Measurements from ENCODE around the gene ALDH1A2.
"Not testable (repeated sequence)": the region's sequence is repeated elsewhere in the genome, so short reads cannot be mapped to it uniquely, and the experiment has no call there.

Gene ALDH1A2

DNA sequence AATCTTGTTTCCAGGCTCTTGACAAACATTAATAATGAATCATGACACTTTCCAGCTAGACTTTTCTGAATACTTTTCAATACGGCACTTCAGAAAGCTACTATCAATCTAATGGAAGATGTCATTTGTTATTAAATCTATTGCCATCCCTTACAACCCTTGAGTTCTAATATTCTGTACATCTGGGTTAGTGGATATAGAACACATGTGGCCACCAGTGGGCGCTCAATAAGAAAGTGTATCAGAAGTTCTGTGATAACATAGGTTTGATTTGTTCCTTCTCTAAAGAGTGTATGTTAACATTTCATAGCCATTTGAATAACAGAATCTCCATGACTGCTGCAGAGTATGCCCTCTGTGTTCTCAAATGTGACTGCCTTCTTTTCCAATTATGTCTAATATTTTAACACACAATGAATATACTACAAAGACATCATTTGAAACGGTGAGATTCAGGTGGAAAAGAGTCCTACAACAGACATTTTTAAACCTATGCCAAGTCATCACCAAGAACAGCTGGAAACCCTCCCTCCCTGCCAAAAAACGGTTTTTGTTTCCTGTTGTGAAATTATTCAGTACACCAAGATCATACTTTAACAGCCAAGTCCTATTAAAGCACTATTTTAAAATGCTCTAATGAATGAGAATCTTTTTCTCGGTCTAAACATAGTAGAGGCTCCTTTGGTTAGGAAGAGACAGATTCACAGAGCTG, 22.2 kb downstream of the ALDH1A2 start:
- in situ Hi-C loops (cut with MboI; ENCODE audit: low sequenced_read_pairs), result no loop called here

DNA sequence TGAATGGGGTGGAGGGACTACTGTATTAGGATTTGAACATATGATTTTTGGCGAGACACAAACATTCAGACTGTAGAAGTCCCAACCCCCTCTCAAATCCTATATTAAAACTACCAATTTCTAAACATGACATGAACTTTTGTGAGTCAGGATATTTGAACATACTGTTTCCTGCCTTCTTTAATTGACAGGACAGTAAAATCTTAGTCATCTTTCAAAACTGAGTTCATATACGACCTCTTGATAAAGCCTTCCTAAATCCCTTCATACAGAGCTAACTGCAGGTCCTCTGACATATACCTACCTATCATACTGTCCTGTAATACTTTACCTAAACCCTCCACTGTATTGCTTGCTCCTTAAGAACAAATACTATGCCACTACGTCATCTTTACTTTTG, 23.5 kb downstream of the ALDH1A2 start:
- in situ Hi-C loops (cut with MboI; ENCODE audit: low sequenced_read_pairs), result no loop called here

DNA sequence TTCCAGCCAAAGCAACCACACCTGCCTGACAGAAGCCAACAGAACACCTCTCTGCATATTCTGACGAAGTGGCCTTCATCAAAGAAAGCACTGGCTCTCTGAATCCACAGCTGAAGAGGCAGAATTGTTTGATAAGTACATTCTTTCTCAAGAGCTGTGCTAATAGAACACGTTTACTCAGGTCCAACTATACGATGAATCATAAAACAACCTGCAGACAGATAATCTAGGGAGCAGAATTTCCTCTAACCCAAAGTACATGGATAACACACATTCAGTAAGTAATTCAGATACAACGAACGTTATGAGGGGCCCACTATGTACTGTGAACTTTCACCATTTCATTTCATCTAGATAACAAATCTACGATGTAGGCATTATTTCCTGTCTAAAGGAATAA, 25.4 kb downstream of the ALDH1A2 start:
- in situ Hi-C loops (cut with MboI; ENCODE audit: low sequenced_read_pairs), result no loop called here

DNA sequence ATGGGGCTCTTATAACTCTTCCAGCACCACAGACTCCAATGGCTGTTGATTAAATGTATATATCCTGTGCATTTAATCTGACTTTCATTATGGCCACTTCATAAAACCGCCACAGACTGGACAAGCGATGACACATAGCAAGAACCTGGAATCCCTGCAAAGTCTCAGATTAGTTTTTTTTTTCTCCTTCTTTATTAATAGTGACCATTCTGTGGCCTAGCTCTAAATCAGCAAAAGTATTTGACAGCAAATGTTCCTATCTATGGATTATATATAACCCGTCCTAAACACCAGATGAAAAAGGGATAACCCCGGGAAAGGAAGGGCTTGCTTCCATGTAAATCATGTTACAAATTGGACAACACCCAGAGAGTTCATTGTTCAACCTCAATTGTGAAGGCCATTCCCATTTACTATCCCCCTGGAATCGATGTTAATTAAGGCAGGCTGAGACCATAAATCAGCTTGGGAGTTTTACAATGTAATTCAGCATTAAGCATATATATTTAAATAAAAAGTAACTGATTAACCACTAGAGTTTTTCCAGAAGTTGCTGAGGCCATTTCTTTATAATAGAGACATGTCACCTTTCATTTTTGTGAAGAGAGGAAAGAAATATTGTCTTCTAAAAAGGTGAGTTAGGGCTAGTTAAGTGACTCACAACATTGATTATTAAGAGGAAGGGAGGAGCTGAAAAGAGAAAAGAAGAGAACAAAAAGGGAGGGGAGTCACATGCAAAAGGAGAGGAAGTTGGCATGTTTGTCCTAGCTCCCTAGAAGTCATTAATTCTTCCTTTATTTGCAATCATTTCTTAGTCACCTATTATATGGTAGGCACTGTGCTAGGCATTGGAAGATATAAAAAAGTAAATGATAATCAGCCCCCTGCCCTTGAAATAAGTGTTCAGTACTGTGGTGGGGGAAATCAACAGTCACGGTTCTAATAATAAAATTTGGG, 26.2 kb downstream of the ALDH1A2 start:
- in situ Hi-C loops (cut with MboI; ENCODE audit: low sequenced_read_pairs), result no loop called here

GRCh38 chr15:58038426-58039078, 27.0 kb downstream of the ALDH1A2 start:
- in situ Hi-C loops (cut with MboI; ENCODE audit: low sequenced_read_pairs), result no loop called here

GRCh38 chr15:58037723-58038301, 27.7 kb downstream of the ALDH1A2 start:
- in situ Hi-C loops (cut with MboI; ENCODE audit: low sequenced_read_pairs), result no loop called here

- in situ Hi-C loops (cut with MboI; ENCODE audit: low sequenced_read_pairs), result no loop called here
Measured at GRCh38 chr15:58036579-58036978, 28.9 kb downstream of the ALDH1A2 start.

GRCh38 chr15:58028392-58028791, 37.1 kb downstream of the ALDH1A2 start:
- in situ Hi-C loops (cut with MboI; ENCODE audit: low sequenced_read_pairs), result not testable (repeated sequence)

- in situ Hi-C loops (cut with MboI; ENCODE audit: low sequenced_read_pairs), result no loop called here
Measured at GRCh38 chr15:58026552-58026951, 39.0 kb downstream of the ALDH1A2 start.

DNA sequence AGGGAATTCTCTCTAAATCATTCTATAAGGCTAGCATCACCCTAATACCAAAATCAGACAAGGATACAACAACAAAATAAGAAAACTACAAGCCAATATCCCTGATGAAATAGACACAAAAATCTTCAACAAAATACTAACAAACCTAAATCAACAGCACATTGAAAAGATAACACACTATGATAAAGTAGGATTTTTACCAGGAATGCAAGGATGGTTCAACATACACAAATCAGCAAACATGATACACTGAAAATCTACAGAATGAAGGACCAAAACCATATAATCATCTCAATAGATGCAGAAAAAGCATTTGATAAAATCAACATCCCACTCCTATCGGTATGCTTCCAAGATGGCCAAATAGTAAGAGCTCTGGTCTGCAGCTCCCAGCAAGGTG, 39.5 kb downstream of the ALDH1A2 start:
- in situ Hi-C loops (cut with MboI; ENCODE audit: low sequenced_read_pairs), result no loop called here

DNA sequence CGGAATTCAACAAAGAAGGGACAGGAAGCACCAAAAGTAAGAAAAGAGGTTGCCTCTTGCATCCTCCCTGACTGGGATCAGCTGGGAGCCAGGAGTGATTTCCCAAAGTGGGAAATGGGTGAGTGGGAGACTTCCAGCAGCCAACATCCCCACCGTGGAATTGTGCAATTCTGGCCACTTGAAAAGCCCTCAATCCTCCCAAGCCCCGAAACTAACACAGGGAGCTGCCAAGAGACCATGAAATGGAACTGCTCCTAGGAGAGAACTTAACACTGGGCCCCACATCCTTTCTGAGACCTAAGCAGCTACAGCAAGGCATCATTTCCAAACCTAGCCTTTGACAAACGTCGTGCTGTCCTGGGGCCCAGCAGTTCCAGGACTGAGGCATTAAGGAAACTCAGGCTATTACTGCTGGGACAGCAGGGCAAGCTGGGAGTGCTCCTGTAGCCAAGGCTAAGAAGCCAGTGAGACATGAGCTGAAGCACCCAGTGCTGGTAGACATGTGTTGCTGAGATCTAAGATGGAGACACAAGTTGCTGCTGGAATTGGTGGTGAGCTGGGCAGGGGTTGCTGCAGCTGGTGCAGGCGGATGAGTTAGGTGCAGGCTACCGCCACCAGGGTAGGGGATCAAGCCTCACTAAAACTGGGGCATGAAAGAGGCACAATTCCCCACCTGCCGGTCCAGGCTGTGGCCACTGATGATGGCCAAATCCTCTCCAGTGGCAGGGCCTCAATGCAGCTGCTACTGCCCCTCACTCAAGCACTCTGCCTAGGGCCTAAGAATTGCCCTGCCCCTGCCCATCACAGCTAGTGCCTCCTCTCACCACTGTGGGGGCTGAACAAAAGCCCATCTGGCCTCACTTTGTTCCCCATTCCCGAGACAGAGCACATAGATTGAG, 43.9 kb downstream of the ALDH1A2 start:
- in situ Hi-C loops (cut with MboI; ENCODE audit: low sequenced_read_pairs), result no loop called here

DNA sequence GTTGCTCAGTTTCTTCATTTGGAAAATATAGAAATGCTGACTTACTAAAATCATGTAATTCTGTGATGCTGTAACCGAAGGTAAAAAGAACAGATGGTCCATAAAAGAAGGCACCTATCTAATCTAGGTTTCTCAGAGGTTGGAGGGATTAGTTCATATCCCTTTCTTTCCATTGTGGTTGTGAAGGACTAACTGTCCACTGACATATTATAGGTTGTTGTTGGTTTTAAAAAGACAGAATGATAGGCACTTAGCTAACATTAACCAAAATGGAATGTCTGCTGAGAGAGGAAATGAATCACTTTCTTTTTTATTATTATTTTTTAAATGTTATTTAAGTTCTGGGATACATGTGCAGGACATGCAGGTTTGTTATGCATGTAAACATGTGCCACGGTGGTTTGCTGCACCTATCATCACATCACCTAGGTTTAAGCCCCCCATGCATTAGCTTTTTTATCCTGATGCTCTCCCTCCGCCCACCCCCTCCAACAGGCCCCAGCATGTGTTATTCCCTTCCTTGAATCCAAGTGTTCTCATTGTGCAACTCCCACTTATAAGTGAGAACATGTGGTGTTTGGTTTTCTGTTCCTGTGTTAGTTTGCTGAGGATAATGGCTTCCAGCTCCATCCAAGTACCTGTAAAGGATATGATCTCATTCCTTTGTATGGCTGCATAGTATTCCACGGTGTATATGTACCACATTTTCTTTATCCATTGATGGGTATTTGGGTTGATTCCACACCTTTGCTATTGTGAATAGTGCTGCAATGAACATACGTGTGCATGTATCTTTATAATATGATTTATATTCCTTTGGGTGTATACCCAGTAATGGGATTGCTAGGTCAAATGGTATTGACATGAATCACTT, 45.8 kb downstream of the ALDH1A2 start:
- in situ Hi-C loops (cut with MboI; ENCODE audit: low sequenced_read_pairs), result no loop called here

GRCh38 chr15:58017869-58018268, 47.6 kb downstream of the ALDH1A2 start:
- in situ Hi-C loops (cut with MboI; ENCODE audit: low sequenced_read_pairs), result no loop called here

- in situ Hi-C loops (cut with MboI; ENCODE audit: low sequenced_read_pairs), result no loop called here
Measured at GRCh38 chr15:58016581-58017175, 48.8 kb downstream of the ALDH1A2 start.

DNA sequence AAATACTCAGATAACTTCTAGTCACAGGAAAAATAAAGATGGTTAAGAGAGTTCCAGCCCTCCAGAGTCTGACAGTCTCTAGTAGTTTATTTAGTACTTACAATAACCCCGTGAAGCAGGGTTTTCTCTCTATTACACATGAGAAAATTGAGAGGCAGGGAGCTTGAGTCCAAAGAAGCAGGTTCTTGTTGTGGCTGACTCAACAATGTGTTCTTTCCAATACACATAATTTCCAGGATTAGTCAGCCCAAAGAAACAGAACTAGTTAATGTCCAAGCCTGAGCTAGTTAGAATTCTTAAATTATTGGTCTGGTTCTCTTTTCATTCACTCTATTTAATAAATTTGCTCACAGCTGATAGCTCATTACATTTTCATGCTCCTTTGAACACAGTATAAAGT, 49.9 kb downstream of the ALDH1A2 start:
- in situ Hi-C loops (cut with MboI; ENCODE audit: low sequenced_read_pairs), result no loop called here

DNA sequence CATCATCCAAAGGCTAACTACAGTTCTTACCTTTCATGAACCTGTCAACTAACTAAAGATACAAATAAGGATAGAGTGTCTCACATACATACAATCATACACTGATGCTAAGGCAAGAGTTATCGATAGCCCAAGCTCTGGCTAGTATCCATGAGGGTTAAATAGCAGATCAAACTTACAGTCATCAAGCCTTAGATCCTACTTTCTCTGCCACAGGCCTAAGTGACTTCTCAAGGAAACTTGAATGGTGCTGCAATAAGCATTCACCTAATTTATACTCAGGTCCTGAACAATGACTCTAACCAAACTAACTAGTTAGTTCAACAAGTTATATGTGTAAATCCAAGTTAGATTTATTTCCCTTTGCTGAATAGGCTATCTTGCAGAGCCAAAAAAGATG, 51.0 kb downstream of the ALDH1A2 start:
- in situ Hi-C loops (cut with MboI; ENCODE audit: low sequenced_read_pairs), result no loop called here

DNA sequence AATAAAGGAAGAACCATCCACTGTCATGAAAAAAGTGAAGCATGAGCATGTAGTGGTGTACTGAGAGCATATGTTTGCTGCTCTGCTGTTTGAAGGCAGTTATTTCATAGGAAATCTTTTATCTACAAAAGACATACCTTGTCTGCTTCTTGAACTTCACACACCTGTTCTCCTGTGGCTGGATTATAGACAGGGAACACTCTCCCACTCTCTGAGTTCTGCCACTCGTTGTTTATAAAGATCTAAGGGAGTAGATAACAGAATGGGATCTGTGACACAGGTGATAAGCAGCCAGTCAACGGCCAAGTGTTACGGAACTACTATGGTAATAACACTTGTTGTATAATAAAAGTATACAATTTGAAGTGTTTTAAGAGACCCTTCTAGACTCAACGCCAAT, 51.5 kb downstream of the ALDH1A2 start:
- in situ Hi-C loops (cut with MboI; ENCODE audit: low sequenced_read_pairs), result no loop called here

GRCh38 chr15:58010983-58011382, 54.5 kb downstream of the ALDH1A2 start:
- in situ Hi-C loops (cut with MboI; ENCODE audit: low sequenced_read_pairs), result no loop called here

- in situ Hi-C loops (cut with MboI; ENCODE audit: low sequenced_read_pairs), result no loop called here
Measured at GRCh38 chr15:58003810-58004209, 61.7 kb downstream of the ALDH1A2 start.
